ENCODE results near the gene FIBCD1. TPM values are rescaled to one million over a fixed set of nuclear protein-coding genes. Genes with fewer than 3 reads are reported as not detected.

FIBCD1 gene
- total RNA-seq, 2 experiments from 2014 or later, result not detected

GRCh38 chr9:130905125-130905901 lies 33.7 kb downstream of the FIBCD1 start:
- Histone ChIP-seq H3K4me1 (ENCODE audit: insufficient read depth, low read length, poor library complexity, severe bottlenecking) (no peaks in the 10 kb centered on the region), H3K9me2 (ENCODE audit: insufficient read depth, low read length) (no peaks in the 10 kb centered on the region), H3K36me3 (ENCODE audit: insufficient read depth, low read length) (no peaks in the 10 kb centered on the region), H3K9me3 (ENCODE audit: low read length) (no peaks in the 10 kb centered on the region), H2AFZ (ENCODE audit: low read length) (no peak overlapping the region), H3K4me3 (ENCODE audit: low read depth, low read length, poor library complexity, severe bottlenecking) (no peak overlapping the region), H3K4me2 (ENCODE audit: low read length) (no peak overlapping the region), H3K27ac (ENCODE audit: low read depth, low read length, poor library complexity, severe bottlenecking) (no peak overlapping the region), H3K79me2 (ENCODE audit: insufficient read depth, low read depth, low read length) (no peaks in the 10 kb centered on the region), H4K20me1 (ENCODE audit: insufficient read depth, low read length) (no peaks in the 10 kb centered on the region)
- intact Hi-C loops (cut with micrococcal nuclease; ENCODE audit: unreplicated experiment), result no loop called here
- no TSS peak for BruUV-seq (replicated peaks)
- TF ChIP-seq CTCF (conservative IDR thresholded peaks at IDR 0.05; ENCODE audit: low read length) (no peak), EZH2phosphoT487 (IDR thresholded peaks at IDR 0.05; ENCODE audit: borderline replicate concordance, low read depth, low read length) (no peak)
- no peak for DNase-seq (ENCODE audit: low spot score)
- POLR2A ChIA-PET, result no interaction called here
- CTCF ChIA-PET (ENCODE audit: unreplicated experiment), result no interaction called here

GRCh38 chr9:130904070-130905044 lies 34.7 kb downstream of the FIBCD1 start:
- DNase-seq (ENCODE audit: low spot score), result no peak
- no peak overlapping the region for H3K4me2 ChIP-seq (ENCODE audit: low read length)
- ChIA-PET POLR2A (interaction anchor here (0.6 kb wide), 1 partner anchor 1527 kb away, joined by 5 read pairs; no protein-coding TSS in a partner anchor), CTCF (ENCODE audit: unreplicated experiment) (no interaction called here)
- H3K79me2 ChIP-seq (ENCODE audit: insufficient read depth, low read depth, low read length), result no peaks in the 10 kb centered on the region
- H3K9me3 ChIP-seq (ENCODE audit: low read length), result no peaks in the 10 kb centered on the region
- no peak overlapping the region for H2AFZ ChIP-seq (ENCODE audit: low read length)
- intact Hi-C loops (cut with micrococcal nuclease; ENCODE audit: unreplicated experiment), result no loop called here
- no peaks in the 10 kb centered on the region for H3K4me1 ChIP-seq (ENCODE audit: insufficient read depth, low read length, poor library complexity, severe bottlenecking)
- no TSS peak for BruUV-seq (replicated peaks)
- no peaks in the 10 kb centered on the region for H4K20me1 ChIP-seq (ENCODE audit: insufficient read depth, low read length)
- no peaks in the 10 kb centered on the region for H3K9me2 ChIP-seq (ENCODE audit: insufficient read depth, low read length)
- TF ChIP-seq CTCF (conservative IDR thresholded peaks at IDR 0.05; ENCODE audit: low read length), result no peak
- TF ChIP-seq EZH2phosphoT487 (IDR thresholded peaks at IDR 0.05; ENCODE audit: borderline replicate concordance, low read depth, low read length), result no peak
- H3K4me3 ChIP-seq (ENCODE audit: low read depth, low read length, poor library complexity, severe bottlenecking), result no peak overlapping the region
- no peaks in the 10 kb centered on the region for H3K36me3 ChIP-seq (ENCODE audit: insufficient read depth, low read length)
- no peak overlapping the region for H3K27ac ChIP-seq (ENCODE audit: low read depth, low read length, poor library complexity, severe bottlenecking)

Data from OCI-LY7 (cell line).